IMR-90 (cell line): Measurements from ENCODE around the gene OR8G5. TPM values are rescaled to one million over a fixed set of nuclear protein-coding genes. Genes with fewer than 3 reads are reported as not detected.

Source experiments
- ATAC-seq: fragments of 200-7000 bp; cut with Tn5 transposase; 2 replicates; pipeline ENCODE4 v1.9.1; 2020; ENCODE audit warnings: low read depth, mild to moderate bottlenecking, moderate library complexity
- BruUV-seq: library from RNA; stranded (reverse); fragments of 400-500 nt; replicated peaks from 2 replicates; lab custom pipeline; 2021; lab: Mats Ljungman, UMichigan
- CTCF ChIA-PET: fragments of 300-600 bp; formaldehyde crosslinking; extraction: SDS; loops from one replicate; lab custom pipeline; 2021; ENCODE audit warnings: antibody characterized with exemption; lab: Yijun Ruan, JAX
- POLR2A ChIA-PET: fragments of 300-600 bp; sonication (Branson Sonifier 250); formaldehyde crosslinking; loops from one replicate; lab custom pipeline; 2022; ENCODE audit warnings: antibody characterized with exemption; ENCODE audit not compliant: unreplicated experiment; lab: Charles Lee
- DNase-seq: peaks from one replicate; pipeline ENCODE4 v3.0.0; 2013
- H2AFZ ChIP-seq: replicated peaks from 2 replicates; pipeline ENCODE3; 2013; ENCODE audit warnings: low read length, mild to moderate bottlenecking; ENCODE audit not compliant: poor library complexity
- H2AK5ac ChIP-seq: 2 replicates; pipeline ENCODE4 v1.6.1; 2013; ENCODE audit warnings: low read depth, low read length, inconsistent platforms
- H2AK9ac ChIP-seq: replicated peaks from 2 replicates; pipeline ENCODE3; 2013; ENCODE audit warnings: mild to moderate bottlenecking, low read depth, low read length, moderate library complexity; ENCODE audit not compliant: poor library complexity
- H2BK120ac ChIP-seq: 2 replicates; pipeline ENCODE4 v1.6.1; 2013; ENCODE audit warnings: low read depth, low read length, inconsistent platforms
- H2BK15ac ChIP-seq: 3 replicates; pipeline ENCODE4 v1.6.1; 2013; ENCODE audit warnings: low read depth, low read length, inconsistent platforms
- H2BK20ac ChIP-seq: 2 replicates; pipeline ENCODE4 v1.6.1; 2013; ENCODE audit warnings: low read depth, mild to moderate bottlenecking, inconsistent platforms, low read length, moderate library complexity
- H2BK5ac ChIP-seq: 2 replicates; pipeline ENCODE4 v1.6.1; 2013; ENCODE audit warnings: mild to moderate bottlenecking, low read depth, low read length, inconsistent platforms; ENCODE audit not compliant: poor library complexity, severe bottlenecking
- H3K14ac ChIP-seq: replicated peaks from 2 replicates; pipeline ENCODE4 v1.6.1; 2013; ENCODE audit warnings: low read depth, low read length, inconsistent platforms
- H3K18ac ChIP-seq: 2 replicates; pipeline ENCODE4 v1.6.1; 2013; ENCODE audit warnings: low read depth, low read length, control low read depth
- H3K23ac ChIP-seq: 2 replicates; pipeline ENCODE4 v1.6.1; 2013; ENCODE audit warnings: low read depth, low read length, inconsistent platforms
- H3K27ac ChIP-seq: 2 replicates; pipeline ENCODE4 v1.5.1; 2013; ENCODE audit warnings: mild to moderate bottlenecking, control low read depth, low read length; ENCODE audit not compliant: insufficient read depth
- H3K27me3 ChIP-seq: 2 replicates; pipeline ENCODE4 v1.6.1; 2013; ENCODE audit warnings: low read length; ENCODE audit not compliant: control insufficient read depth, insufficient read depth
- H3K36me3 ChIP-seq: 2 replicates; pipeline ENCODE4 v1.6.1; 2013; ENCODE audit warnings: low read length, mixed read lengths; ENCODE audit not compliant: control insufficient read depth, insufficient read depth
- H3K4ac ChIP-seq: 2 replicates; pipeline ENCODE4 v1.6.1; 2013; ENCODE audit warnings: low read depth, low read length, inconsistent platforms
- H3K4me1 ChIP-seq: 2 replicates; pipeline ENCODE4 v1.6.1; 2013; ENCODE audit warnings: low read length, mixed read lengths; ENCODE audit not compliant: control insufficient read depth, insufficient read depth
- H3K4me2 ChIP-seq: 2 replicates; pipeline ENCODE4 v1.6.1; 2013; ENCODE audit warnings: low read depth, mild to moderate bottlenecking, control low read depth, low read length, moderate library complexity
- H3K4me3 ChIP-seq: 2 replicates; pipeline ENCODE4 v1.5.1; 2013; ENCODE audit warnings: low read depth, mild to moderate bottlenecking, control low read depth, low read length, moderate library complexity; ENCODE audit not compliant: insufficient read depth
- H3K56ac ChIP-seq: 2 replicates; pipeline ENCODE4 v1.6.1; 2013; ENCODE audit warnings: low read length, inconsistent platforms; ENCODE audit not compliant: insufficient read depth; ENCODE audit errors: extremely low read depth
- H3K79me1 ChIP-seq, 2 experiments: 2 replicates each; pipeline ENCODE4 v1.6.1; 2013; ENCODE audit warnings: low read length in 2 of 2, inconsistent platforms in 1 of 2, low read depth in 1 of 2
- H3K9ac ChIP-seq: 2 replicates; pipeline ENCODE4 v1.6.1; 2013; ENCODE audit warnings: low read depth, low read length, control low read depth
- H3K9me1 ChIP-seq: 2 replicates; pipeline ENCODE4 v1.6.1; 2013; ENCODE audit warnings: low read length, inconsistent platforms; ENCODE audit not compliant: insufficient read depth
- H3K9me3 ChIP-seq: 2 replicates; pipeline ENCODE4 v1.6.1; 2013; ENCODE audit warnings: low read length; ENCODE audit not compliant: control insufficient read depth, insufficient read depth
- H4K20me1 ChIP-seq: 2 replicates; pipeline ENCODE4 v1.6.1; 2013; ENCODE audit warnings: low read length, inconsistent platforms; ENCODE audit not compliant: insufficient read depth
- H4K5ac ChIP-seq: 2 replicates; pipeline ENCODE4 v1.6.1; 2013; ENCODE audit warnings: mild to moderate bottlenecking, low read depth, low read length, control low read depth
- H4K8ac ChIP-seq, 2 experiments: 2 replicates each; pipeline ENCODE4 v1.6.1; 2013; ENCODE audit warnings: low read depth in 2 of 2, low read length in 2 of 2, control low read depth in 1 of 2, inconsistent platforms in 1 of 2
- H4K91ac ChIP-seq: 2 replicates; pipeline ENCODE4 v1.6.1; 2013; ENCODE audit warnings: low read depth, low read length, inconsistent platforms; ENCODE audit not compliant: insufficient read depth
- ELK1 ChIP-seq: fragments of 150-350 bp; IDR thresholded peaks from 2 replicates; pipeline ENCODE4 v1.6.1; 2016; ENCODE audit warnings: low read depth, mild to moderate bottlenecking, low read length, moderate library complexity, borderline replicate concordance
- FOS ChIP-seq: fragments of 150-350 bp; IDR thresholded peaks from 2 replicates; pipeline ENCODE4 v1.6.1; 2016; ENCODE audit warnings: low read depth, low read length
- RAD21 ChIP-seq: IDR thresholded peaks from 2 replicates; pipeline ENCODE4 v1.6.1; 2012; ENCODE audit warnings: low read length, improper control_type of control experiment
- WGBS, 2 experiments: methylation state at CpG; one replicate each; pipeline versions ENCODE4 v1.1.5 to v1.1.7; 2013; ENCODE audit warnings: missing lambda C conversion rate in 2 of 2; ENCODE audit not compliant: insufficient read length in 1 of 2; ENCODE audit errors: extremely low coverage in 2 of 2; 5-methylcytosine and 5-hydroxymethylcytosine counted together
- dilution Hi-C: fragments of 300-500 bp; cut with HindIII; formaldehyde crosslinking; loops from one replicate; pipeline ENCODE4 v1.14.3; 2018; ENCODE audit warnings: low sequenced_read_pairs; ENCODE audit not compliant: unreplicated experiment
- in situ Hi-C: fragments of 300-500 bp; cut with MboI; formaldehyde crosslinking; loops from 3 replicates; pipeline ENCODE4 v1.14.3; 2019; ENCODE audit warnings: low sequenced_read_pairs, inconsistent platforms, mixed read lengths
- intact Hi-C: fragments of 100-400 bp; cut with micrococcal nuclease; formaldehyde crosslinking; loops from 2 replicates; pipeline ENCODE4 v1.10.0; 2022
- polyA plus RNA-seq, 3 experiments: library from polyadenylated mRNA; depleted of rRNA; stranded (reverse); fragments of >200 nt; gene quantifications; 2 replicates each; pipeline ENCODE4 v1.2.3, GENCODE V29; 2012; ENCODE audit warnings: low replicate concordance in 1 of 3
- total RNA-seq: library from RNA; depleted of rRNA; stranded (reverse); fragments of >200 nt; gene quantifications from 2 replicates; pipeline ENCODE4 v1.2.3, GENCODE V29; 2012; rRNA removed

The OR8G5 gene
- total and polyA plus RNA-seq, 2 of the 4 experiments (the other 2 are of a cell fraction), result not detected

- CTCF ChIA-PET, result interaction anchor here (0.9 kb wide), 1 partner anchor 200 kb away, joined by 3 read pairs; no protein-coding TSS in a partner anchor
- DNase-seq, result peak; percentile 80
- no peaks in the 10 kb centered on the region for H3K36me3 ChIP-seq
- no peak overlapping the region for H2BK20ac ChIP-seq
- no peak overlapping the region; the same call in 2 of the 3 replicates for H2BK15ac ChIP-seq
- WGBS, 2 experiments, result 60% methylated on average over 1 of the region's 3 CpGs; no CpG with 5 or more reads in 1 of the 2 experiments
- dilution Hi-C loops (no loop called here), intact Hi-C loops (no loop called here), in situ Hi-C loops (loop anchor here (10.0 kb wide), 1 partner anchor 240 kb away; no protein-coding TSS in a partner anchor)
- 0 out of 2 replicates have a peak overlapping the region, but pooled peaks have one; percentile 23 for H2BK120ac ChIP-seq
- no peak overlapping the region for H4K8ac ChIP-seq
- H3K27me3 ChIP-seq, result no peaks in the 10 kb centered on the region
- H3K4me2 ChIP-seq, result peak overlapping the region; percentile 2; the same call in 1 of the 2 replicates
- peak overlapping the region; percentile 20; the same call in 1 of the 2 replicates for H3K18ac ChIP-seq
- no TSS peak for BruUV-seq
- peak; percentile 62; the same call in 1 of the 2 replicates for TF ChIP-seq FOS
- TF ChIP-seq ELK1, result no peak
- no peak for TF ChIP-seq RAD21
- ATAC-seq, result peak; percentile 82
- no peak overlapping the region for H3K23ac ChIP-seq
- H3K27ac ChIP-seq, result no peak overlapping the region
- H4K5ac ChIP-seq, result no peak overlapping the region
- H3K4me1 ChIP-seq, result peaks cover 2% of the 10 kb centered on the region; the same call in 1 of the 2 replicates
- no peaks in the 10 kb centered on the region for H4K20me1 ChIP-seq
- no peaks in the 10 kb centered on the region for H3K9me3 ChIP-seq
- POLR2A ChIA-PET, result no interaction called here
- no peak overlapping the region for H3K4ac ChIP-seq
- H3K9me1 ChIP-seq, result no peaks in the 10 kb centered on the region
- H2AK5ac ChIP-seq, result no peak overlapping the region
- H3K79me1 ChIP-seq, result no peaks in the 10 kb centered on the region
- no peak overlapping the region for H2BK5ac ChIP-seq
- no peak overlapping the region for H3K14ac ChIP-seq
- H4K91ac ChIP-seq, result no peak overlapping the region
- no peak overlapping the region for H2AFZ ChIP-seq
- H3K4me3 ChIP-seq, result no peak overlapping the region
- no peak overlapping the region for H3K9ac ChIP-seq
- H2AK9ac ChIP-seq, result no peak overlapping the region
- H3K56ac ChIP-seq, result no peak overlapping the region
Observed at GRCh38 chr11:124315052-124315451, 58.9 kb downstream of the OR8G5 start.

Other genes with a start within 250 kb of the OR8G5 start
- not detected in 2 replicates for gene OR10G4, start 243.4 kb upstream of the OR8G5 start, total RNA-seq
- not detected in 2 replicates for gene OR10G4, start 243.4 kb upstream of the OR8G5 start, polyA plus RNA-seq (2012; rRNA removed)
- gene OR10G9, start 233.4 kb upstream of the OR8G5 start, total RNA-seq, result not detected in 2 replicates
- not detected in 2 replicates for gene OR10G9, start 233.4 kb upstream of the OR8G5 start, polyA plus RNA-seq (2012; rRNA removed)
- not detected in 2 replicates for gene OR10G8, start 229.6 kb upstream of the OR8G5 start, total RNA-seq
- not detected in 2 replicates for gene OR10G8, start 229.6 kb upstream of the OR8G5 start, polyA plus RNA-seq (2012; rRNA removed)
- gene OR10G7, start 215.1 kb upstream of the OR8G5 start, total RNA-seq, result not detected in 2 replicates
- not detected in 2 replicates for gene OR10G7, start 215.1 kb upstream of the OR8G5 start, polyA plus RNA-seq (2012; rRNA removed)
- gene VWA5A, start 140.9 kb upstream of the OR8G5 start, total RNA-seq, result 4.7 and 5.6 TPM in 2 replicates
- 4.7 and 6.8 TPM in 2 replicates for gene VWA5A, start 140.9 kb upstream of the OR8G5 start, polyA plus RNA-seq (2012; rRNA removed)
- gene OR10D3, start 73.0 kb upstream of the OR8G5 start, total RNA-seq, result not detected in 2 replicates
- not detected in 2 replicates for gene OR10D3, start 73.0 kb upstream of the OR8G5 start, polyA plus RNA-seq (2012; rRNA removed)
- gene OR8G1, start 15.3 kb upstream of the OR8G5 start, total RNA-seq, result not detected in 2 replicates
- gene OR8G1, start 15.3 kb upstream of the OR8G5 start, polyA plus RNA-seq (2012; rRNA removed), result not detected in 2 replicates
- not detected in 2 replicates for gene OR8D1, start 57.6 kb downstream of the OR8G5 start, total RNA-seq
- gene OR8D1, start 57.6 kb downstream of the OR8G5 start, polyA plus RNA-seq (2012; rRNA removed), result not detected in 2 replicates
- gene OR8D2, start 63.8 kb downstream of the OR8G5 start, total RNA-seq, result not detected in 2 replicates
- not detected in 2 replicates for gene OR8D2, start 63.8 kb downstream of the OR8G5 start, polyA plus RNA-seq (2012; rRNA removed)
- not detected in 2 replicates for gene OR8B2, start 128.1 kb downstream of the OR8G5 start, total RNA-seq
- not detected in 2 replicates for gene OR8B2, start 128.1 kb downstream of the OR8G5 start, polyA plus RNA-seq (2012; rRNA removed)
- gene OR8B3, start 142.6 kb downstream of the OR8G5 start, total RNA-seq, result not detected in 2 replicates
- not detected in 2 replicates for gene OR8B3, start 142.6 kb downstream of the OR8G5 start, polyA plus RNA-seq (2012; rRNA removed)
- gene OR8B4, start 168.5 kb downstream of the OR8G5 start, total RNA-seq, result not detected in 2 replicates
- not detected in 2 replicates for gene OR8B4, start 168.5 kb downstream of the OR8G5 start, polyA plus RNA-seq (2012; rRNA removed)
- gene OR8B8, start 189.3 kb downstream of the OR8G5 start, total RNA-seq, result not detected in 2 replicates
- not detected in 2 replicates for gene OR8B8, start 189.3 kb downstream of the OR8G5 start, polyA plus RNA-seq (2012; rRNA removed)